Kidney (tissue), 14 donors: Measurements from ENCODE around the gene URI1. TPM values are rescaled to one million over a fixed set of nuclear protein-coding genes. Genes with fewer than 3 reads are reported as not detected.

Experiments used
- DNase-seq, 5 donors: peaks; one replicate each; pipeline ENCODE4 v3.0.0-alpha.2; 2013 to 2020
- FAIRE-seq: peaks from 2 replicates; lab custom pipeline; 2012; peaks lifted over from hg19 to GRCh38; lab: Jason Lieb, UNC
- H3K27ac ChIP-seq, 2 donors: one replicate each; pipeline ENCODE4 v1.7.0; 2013; ENCODE audit warnings: low read depth in 2 of 2, low read length in 2 of 2, inconsistent platforms in 1 of 2
- H3K27me3 ChIP-seq: one replicate; pipeline ENCODE4 v1.7.1; 2013; ENCODE audit warnings: low read length, inconsistent platforms; ENCODE audit not compliant: control insufficient read depth, insufficient read depth
- H3K36me3 ChIP-seq, 3 donors: one replicate each; pipeline versions ENCODE4 v1.7.0 to v1.7.1; 2013; ENCODE audit warnings: low read length in 3 of 3, control low read depth in 1 of 3, inconsistent platforms in 1 of 3; ENCODE audit not compliant: insufficient read depth in 3 of 3, control insufficient read depth in 2 of 3
- H3K4me1 ChIP-seq, 3 donors: one replicate each; pipeline versions ENCODE4 v1.7.0 to v1.7.1; 2013; ENCODE audit warnings: low read length in 3 of 3, inconsistent platforms in 1 of 3, low read depth in 1 of 3; ENCODE audit not compliant: control insufficient read depth in 2 of 3, insufficient read depth in 2 of 3
- H3K4me3 ChIP-seq, 3 donors: one replicate each; pipeline versions ENCODE4 v1.7.0 to v1.8.1; 2013; ENCODE audit warnings: low read length in 3 of 3, control low read depth in 1 of 3, inconsistent platforms in 1 of 3
- H3K9ac ChIP-seq, 3 donors: one replicate each; pipeline versions ENCODE4 v1.7.0 to v1.7.1; 2013; ENCODE audit warnings: low read length in 3 of 3, control low read depth in 1 of 3, inconsistent platforms in 1 of 3
- H3K9me3 ChIP-seq, 3 donors: one replicate each; pipeline versions ENCODE4 v1.7.0 to v1.7.1; 2013; ENCODE audit warnings: low read length in 3 of 3, control low read depth in 1 of 3, inconsistent platforms in 1 of 3; ENCODE audit not compliant: control insufficient read depth in 2 of 3, insufficient read depth in 1 of 3
- CTCF ChIP-seq: IDR thresholded peaks from 3 replicates; pipeline ENCODE4 v1.5.1; 2012; ENCODE audit warnings: mild to moderate bottlenecking, moderate library complexity, borderline replicate concordance; ENCODE audit not compliant: insufficient read depth; ENCODE audit errors: extremely low read depth
- intact Hi-C: fragments of 100-400 bp; cut with DNase I; formaldehyde crosslinking; loops from one replicate; pipeline ENCODE4 v1.11.1; 2022
- polyA plus RNA-seq: library from polyadenylated mRNA; stranded (reverse); fragments of 350-450 nt; fragmentation: Illumina TruSeq; extraction: RNeasy Lipid Tissue Mini Kit (QIAGEN cat#74804); gene quantifications from one replicate; pipeline ENCODE4 v1.2.3, GENCODE V29; 2014; ENCODE audit warnings: low read depth, low replicate concordance; ENCODE audit not compliant: insufficient read depth
- total RNA-seq: library from RNA; stranded (reverse); fragmentation: NEBNext Ultra II Directional; extraction: Animal tissue kit (Norgen Biotek cat#: 25700); gene quantifications from one replicate; pipeline ENCODE4 v1.2.1, GENCODE V29; 2021
- donor health status: control.
- donor health status: control.
- donor health status: control.
- donor health status: control.
- donor health status: control.
- donor health status: DM: yes; HTN: yes; CAD: no.
- donor health status: Normal renal cell carcinoma (clear cell type).

The URI1 gene
- total and polyA plus RNA-seq, 2 donors from 2014 or later = 34.8 to 56.3 TPM

GRCh38 chr19:30046522-30046921 is 104.5 kb downstream of the URI1 start:
- FAIRE-seq = no peak
- peak in 3 of 5 donors; percentile 27 to 64 (median 53) for DNase-seq

GRCh38 chr19:30047432-30047831 is 105.4 kb downstream of the URI1 start:
- H3K9me3 ChIP-seq = no peaks in the 10 kb centered on the region
- H3K4me1 ChIP-seq = no peaks in the 10 kb centered on the region
- TF ChIP-seq CTCF = no peak
- H3K36me3 ChIP-seq = no peaks in the 10 kb centered on the region
- DNase-seq = peak in 1 of 5 donors; percentile 8
- intact Hi-C loops = no loop called here
- no peak overlapping the region for H3K4me3 ChIP-seq
- H3K27ac ChIP-seq = no peak overlapping the region
- FAIRE-seq = no peak
- H3K27me3 ChIP-seq = no peaks in the 10 kb centered on the region
- H3K9ac ChIP-seq = no peak overlapping the region

More at GRCh38 chr19:30046522-30046921, 104.5 kb downstream of the URI1 start:
- H3K27ac ChIP-seq = no peak overlapping the region
- no peaks in the 10 kb centered on the region for H3K36me3 ChIP-seq
- H3K4me3 ChIP-seq = no peak overlapping the region
- no peak overlapping the region for H3K9ac ChIP-seq
- H3K4me1 ChIP-seq = no peaks in the 10 kb centered on the region
- no peaks in the 10 kb centered on the region for H3K9me3 ChIP-seq
- TF ChIP-seq CTCF = no peak
- intact Hi-C loops = no loop called here
- no peaks in the 10 kb centered on the region for H3K27me3 ChIP-seq

GRCh38 chr19:30049226-30049625 is 107.2 kb downstream of the URI1 start:
- Histone ChIP-seq H3K9me3 (no peaks in the 10 kb centered on the region), H3K27ac (no peak overlapping the region), H3K27me3 (no peaks in the 10 kb centered on the region), H3K4me3 (no peak overlapping the region), H3K36me3 (no peaks in the 10 kb centered on the region), H3K4me1 (no peaks in the 10 kb centered on the region), H3K9ac (no peak overlapping the region)
- intact Hi-C loops = no loop called here
- no peak for FAIRE-seq
- no peak for TF ChIP-seq CTCF
- no peak for DNase-seq
